DOHH2 (cell line): Measurements from ENCODE around the gene STT3B.

Experiments used
- H3F3A ChIP-seq: fragments of 200-600 bp; sonication (generic), shearing (Covaris generic); 2 replicates; pipeline ENCODE4 v1.6.0; 2016; ENCODE audit warnings: antibody characterized with exemption, mild to moderate bottlenecking; ENCODE audit not compliant: control insufficient read depth, insufficient read depth
- H3K27ac ChIP-seq: fragments of 200-600 bp; sonication (generic); 2 replicates; pipeline ENCODE4 v1.5.1; 2014; ENCODE audit warnings: low read depth, mild to moderate bottlenecking, low read length, moderate library complexity
- H3K27me3 ChIP-seq: fragments of 200-600 bp; sonication (generic); 2 replicates; pipeline ENCODE4 v1.6.1; 2014; ENCODE audit warnings: mild to moderate bottlenecking, low read length, mixed read lengths; ENCODE audit not compliant: control insufficient read depth
- H3K36me3 ChIP-seq: fragments of 200-600 bp; sonication (generic); 2 replicates; pipeline ENCODE4 v1.6.1; 2014; ENCODE audit warnings: mild to moderate bottlenecking, low read length, moderate library complexity, mixed read lengths; ENCODE audit not compliant: control insufficient read depth
- H3K4me1 ChIP-seq: fragments of 200-600 bp; sonication (generic); 2 replicates; pipeline ENCODE4 v1.6.1; 2014; ENCODE audit warnings: mild to moderate bottlenecking, low read length, mixed read lengths; ENCODE audit not compliant: control insufficient read depth
- H3K4me2 ChIP-seq: fragments of 200-600 bp; sonication (generic); 2 replicates; pipeline ENCODE4 v1.6.0; 2014; ENCODE audit warnings: mild to moderate bottlenecking, low read length, moderate library complexity
- H3K4me3 ChIP-seq: fragments of 200-600 bp; sonication (generic); 2 replicates; pipeline ENCODE4 v1.5.1; 2014; ENCODE audit warnings: mild to moderate bottlenecking, low read length, mixed read lengths
- H3K79me2 ChIP-seq: fragments of 200-600 bp; sonication (generic); 2 replicates; pipeline ENCODE4 v1.6.1; 2014; ENCODE audit warnings: mild to moderate bottlenecking, low read length, mixed read lengths; ENCODE audit not compliant: control insufficient read depth
- H3K9me2 ChIP-seq: fragments of 200-600 bp; sonication (generic); replicated peaks from 2 replicates; pipeline ENCODE4 v1.6.1; 2014; ENCODE audit warnings: mild to moderate bottlenecking, low read length, mixed read lengths; ENCODE audit not compliant: control insufficient read depth
- H3K9me3 ChIP-seq: fragments of 200-600 bp; sonication (generic); 2 replicates; pipeline ENCODE4 v1.6.1; 2014; ENCODE audit warnings: antibody characterized with exemption, low read length, mixed read lengths; ENCODE audit not compliant: control insufficient read depth, insufficient read depth
- H4K20me1 ChIP-seq: fragments of 200-600 bp; sonication (generic); 2 replicates; pipeline ENCODE4 v1.6.0; 2014; ENCODE audit warnings: low read depth, mild to moderate bottlenecking, antibody characterized with exemption, low read length, moderate library complexity; ENCODE audit not compliant: control insufficient read depth, insufficient read depth
- EZH2phosphoT487 ChIP-seq: fragments of 200-600 bp; sonication (generic); IDR thresholded peaks from 2 replicates; pipeline ENCODE4 v1.6.1; 2017; ENCODE audit warnings: borderline replicate concordance, mild to moderate bottlenecking, antibody characterized with exemption, low read length, moderate library complexity, mixed read lengths
- TF ChIP-seq, protein P1 (sequence below): fragments of 200-600 bp; sonication (generic); IDR thresholded peaks from one replicate; pipeline ENCODE4 v1.5.1; 2014; ENCODE audit warnings: antibody characterized with exemption, mild to moderate bottlenecking, low read depth, low read length; ENCODE audit not compliant: poor library complexity, severe bottlenecking

The STT3B gene

DNA sequence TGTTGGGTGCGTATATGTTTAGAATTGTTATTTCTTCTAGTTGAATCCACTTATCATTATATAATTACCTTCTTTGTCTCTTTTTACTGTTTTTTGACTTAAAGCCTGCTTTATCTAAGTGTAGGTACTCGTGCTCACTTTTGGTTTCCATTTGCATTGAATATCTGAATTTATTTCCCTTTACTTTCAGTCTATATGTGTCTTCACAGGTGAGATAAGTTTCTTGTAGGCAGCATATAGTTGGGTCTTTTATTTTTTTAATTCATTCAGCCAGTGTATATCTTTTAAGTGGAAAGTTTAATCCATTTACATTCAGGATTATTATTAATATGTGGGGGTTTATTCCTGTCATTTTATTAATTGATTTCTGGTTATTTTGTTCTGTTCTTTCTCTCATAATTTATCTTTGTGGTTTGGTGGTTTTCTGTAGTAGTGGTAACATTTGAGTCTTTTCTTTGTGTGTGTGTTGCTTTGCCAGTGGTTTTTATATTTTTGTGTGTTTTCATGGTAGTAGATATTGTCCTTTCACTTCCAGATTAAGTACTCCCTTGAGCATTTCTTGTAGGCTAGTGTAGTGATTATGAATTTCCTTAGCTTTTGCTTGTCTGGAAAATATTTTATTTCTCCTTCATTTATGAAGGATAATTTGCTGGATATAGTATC, 27.3 kb downstream of the STT3B start:
- H3K4me2 ChIP-seq, result no peak overlapping the region
- H3K36me3 ChIP-seq, result peaks cover 3% of the 10 kb centered on the region; the same call in 1 of the 2 replicates
- H4K20me1 ChIP-seq, result peaks cover 30% of the 10 kb centered on the region; the same call in 1 of the 2 replicates
- H3F3A ChIP-seq, result 0 out of 2 replicates have a peak, but pooled peaks cover 4% of the 10 kb centered on the region
- H3K79me2 ChIP-seq, result peaks cover 100% of the 10 kb centered on the region
- H3K9me3 ChIP-seq, result no peaks in the 10 kb centered on the region; the same call in 1 of the 2 replicates
- peaks cover 27% of the 10 kb centered on the region for H3K4me1 ChIP-seq
- no peak overlapping the region for H3K27ac ChIP-seq
- TF ChIP-seq EZH2phosphoT487, result no peak
- TF ChIP-seq, protein P1, sequence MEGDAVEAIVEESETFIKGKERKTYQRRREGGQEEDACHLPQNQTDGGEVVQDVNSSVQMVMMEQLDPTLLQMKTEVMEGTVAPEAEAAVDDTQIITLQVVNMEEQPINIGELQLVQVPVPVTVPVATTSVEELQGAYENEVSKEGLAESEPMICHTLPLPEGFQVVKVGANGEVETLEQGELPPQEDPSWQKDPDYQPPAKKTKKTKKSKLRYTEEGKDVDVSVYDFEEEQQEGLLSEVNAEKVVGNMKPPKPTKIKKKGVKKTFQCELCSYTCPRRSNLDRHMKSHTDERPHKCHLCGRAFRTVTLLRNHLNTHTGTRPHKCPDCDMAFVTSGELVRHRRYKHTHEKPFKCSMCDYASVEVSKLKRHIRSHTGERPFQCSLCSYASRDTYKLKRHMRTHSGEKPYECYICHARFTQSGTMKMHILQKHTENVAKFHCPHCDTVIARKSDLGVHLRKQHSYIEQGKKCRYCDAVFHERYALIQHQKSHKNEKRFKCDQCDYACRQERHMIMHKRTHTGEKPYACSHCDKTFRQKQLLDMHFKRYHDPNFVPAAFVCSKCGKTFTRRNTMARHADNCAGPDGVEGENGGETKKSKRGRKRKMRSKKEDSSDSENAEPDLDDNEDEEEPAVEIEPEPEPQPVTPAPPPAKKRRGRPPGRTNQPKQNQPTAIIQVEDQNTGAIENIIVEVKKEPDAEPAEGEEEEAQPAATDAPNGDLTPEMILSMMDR, result no peak
- no peaks in the 10 kb centered on the region for H3K27me3 ChIP-seq
- no peak overlapping the region for H3K4me3 ChIP-seq
- H3K9me2 ChIP-seq, result no peaks in the 10 kb centered on the region

- H3K27ac ChIP-seq, result no peak overlapping the region
- no peaks in the 10 kb centered on the region for H3K36me3 ChIP-seq
- no peaks in the 10 kb centered on the region for H3K9me2 ChIP-seq
- peaks cover 42% of the 10 kb centered on the region for H4K20me1 ChIP-seq
- TF ChIP-seq EZH2phosphoT487, result no peak
- TF ChIP-seq, protein P1, result no peak
- H3K4me1 ChIP-seq, result peaks cover 39% of the 10 kb centered on the region
- peaks cover 100% of the 10 kb centered on the region for H3K79me2 ChIP-seq
- H3K27me3 ChIP-seq, result no peaks in the 10 kb centered on the region
- no peak overlapping the region; the same call in 1 of the 2 replicates for H3K4me2 ChIP-seq
- no peak overlapping the region for H3K4me3 ChIP-seq
- H3K9me3 ChIP-seq, result no peaks in the 10 kb centered on the region; the same call in 1 of the 2 replicates
- H3F3A ChIP-seq, result 0 out of 2 replicates have a peak, but pooled peaks cover 5% of the 10 kb centered on the region
Observed at GRCh38 chr3:31561891-31562290, 29.2 kb downstream of the STT3B start.

DNA sequence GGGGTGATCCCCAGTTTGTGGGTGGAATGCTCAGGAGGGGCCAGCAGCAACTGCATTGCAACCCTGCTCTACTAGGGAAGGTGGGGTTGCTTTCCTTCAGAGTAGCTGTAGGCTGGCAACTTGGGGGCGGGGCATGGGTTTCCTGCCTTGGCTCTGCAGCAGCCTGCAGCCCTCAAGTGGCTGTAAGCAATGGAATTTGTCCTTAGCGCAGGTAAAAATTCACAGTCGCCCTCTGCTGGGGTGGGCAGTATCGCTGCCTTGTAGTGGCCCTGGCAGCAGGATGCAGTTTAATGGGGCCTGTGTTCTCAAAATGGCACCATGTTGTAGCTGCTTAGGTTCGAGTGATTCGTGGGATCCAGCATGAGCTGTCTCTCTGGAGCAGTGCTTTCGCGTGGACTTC, 29.8 kb downstream of the STT3B start:
- no peaks in the 10 kb centered on the region for H3K9me2 ChIP-seq
- no peak overlapping the region for H3K27ac ChIP-seq
- H3K9me3 ChIP-seq, result no peaks in the 10 kb centered on the region
- H3F3A ChIP-seq, result 0 out of 2 replicates have a peak, but pooled peaks cover 5% of the 10 kb centered on the region
- H3K36me3 ChIP-seq, result no peaks in the 10 kb centered on the region
- no peak overlapping the region for H3K4me3 ChIP-seq
- no peaks in the 10 kb centered on the region for H3K27me3 ChIP-seq
- H3K4me2 ChIP-seq, result no peak overlapping the region; the same call in 1 of the 2 replicates
- peaks cover 46% of the 10 kb centered on the region for H4K20me1 ChIP-seq
- H3K4me1 ChIP-seq, result peaks cover 44% of the 10 kb centered on the region
- peaks cover 100% of the 10 kb centered on the region for H3K79me2 ChIP-seq
- no peak for TF ChIP-seq EZH2phosphoT487

DNA sequence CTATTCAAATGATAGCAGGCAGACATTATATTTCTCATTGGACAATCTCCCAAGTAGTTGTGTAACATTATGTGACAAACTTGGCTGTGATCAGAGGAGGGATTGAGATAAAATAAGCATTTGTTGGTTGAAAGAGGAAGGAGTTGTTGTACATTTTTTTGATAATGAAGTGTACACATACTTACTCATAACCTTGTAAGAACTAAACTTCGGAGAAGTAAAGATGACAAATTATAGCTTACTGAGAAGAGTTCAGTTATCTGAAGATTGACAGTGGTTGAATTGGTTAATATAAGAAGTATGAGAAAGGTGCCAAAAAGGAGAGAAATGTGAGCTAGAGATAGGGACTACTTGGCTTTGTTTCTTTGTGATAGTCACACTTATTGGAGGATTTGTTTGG, 32.6 kb downstream of the STT3B start:
- peaks cover 100% of the 10 kb centered on the region for H3K79me2 ChIP-seq
- no peaks in the 10 kb centered on the region for H3K9me2 ChIP-seq
- H3F3A ChIP-seq, result 0 out of 2 replicates have a peak, but pooled peaks cover 5% of the 10 kb centered on the region
- H3K27me3 ChIP-seq, result no peaks in the 10 kb centered on the region
- H3K4me1 ChIP-seq, result peaks cover 59% of the 10 kb centered on the region
- no peak overlapping the region for H3K4me3 ChIP-seq
- no peak overlapping the region for H3K27ac ChIP-seq
- no peaks in the 10 kb centered on the region for H3K36me3 ChIP-seq
- no peak overlapping the region for H3K4me2 ChIP-seq
- H3K9me3 ChIP-seq, result no peaks in the 10 kb centered on the region
- peaks cover 49% of the 10 kb centered on the region for H4K20me1 ChIP-seq
- TF ChIP-seq, protein P1, result no peak
- no peak for TF ChIP-seq EZH2phosphoT487
